Right ventricle myocardium superior (tissue), 1 donor: ENCODE data around the gene ST6GALNAC3. TPM values are rescaled to one million over a fixed set of nuclear protein-coding genes. Genes with fewer than 3 reads are reported as not detected.

Experiments used
- ATAC-seq: fragments of 200-7000 bp; cut with Tn5 transposase; one replicate; pipeline ENCODE4 v1.9.1; 2020; ENCODE audit warnings: mild to moderate bottlenecking; ENCODE audit not compliant: poor library complexity
- DNase-seq: peaks from one replicate; pipeline ENCODE4 v3.0.0-alpha.2; 2020
- intact Hi-C: fragments of 100-400 bp; cut with DNase I; formaldehyde crosslinking; loops from one replicate; pipeline ENCODE4 v1.11.2; 2022
- total RNA-seq: library from RNA; stranded (reverse); fragmentation: NEBNext Ultra II Directional; extraction: Animal tissue kit (Norgen Biotek cat#: 25700); gene quantifications from one replicate; pipeline ENCODE4 v1.2.1, GENCODE V29; 2021
- donor health status: DM: no; HTN: yes; CAD: no; lungs with severe emphysema.

Gene ST6GALNAC3
- total RNA-seq, 1 donor from 2014 or later = 4.5 TPM

DNA sequence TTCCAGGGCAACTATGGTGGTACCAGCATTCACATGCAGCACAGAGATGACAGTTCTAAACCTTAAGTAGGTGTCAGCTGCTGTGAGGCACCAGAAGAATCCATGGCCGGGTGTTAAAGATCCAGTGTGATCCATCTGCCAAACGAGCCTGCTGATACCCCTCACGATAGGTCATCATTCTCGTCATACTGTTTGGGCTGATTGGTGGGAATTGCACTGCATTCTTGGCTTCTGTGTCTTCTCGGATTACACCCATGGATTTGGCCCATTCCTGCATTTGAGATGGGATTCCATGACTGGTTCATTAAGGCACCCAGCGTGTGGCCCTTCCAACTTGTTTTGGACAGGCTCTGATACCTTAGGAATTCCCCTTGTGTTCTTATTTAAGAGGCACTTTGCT lies 55.2 kb downstream of the ST6GALNAC3 start:
- no peak for ATAC-seq
- intact Hi-C loops = no loop called here

DNA sequence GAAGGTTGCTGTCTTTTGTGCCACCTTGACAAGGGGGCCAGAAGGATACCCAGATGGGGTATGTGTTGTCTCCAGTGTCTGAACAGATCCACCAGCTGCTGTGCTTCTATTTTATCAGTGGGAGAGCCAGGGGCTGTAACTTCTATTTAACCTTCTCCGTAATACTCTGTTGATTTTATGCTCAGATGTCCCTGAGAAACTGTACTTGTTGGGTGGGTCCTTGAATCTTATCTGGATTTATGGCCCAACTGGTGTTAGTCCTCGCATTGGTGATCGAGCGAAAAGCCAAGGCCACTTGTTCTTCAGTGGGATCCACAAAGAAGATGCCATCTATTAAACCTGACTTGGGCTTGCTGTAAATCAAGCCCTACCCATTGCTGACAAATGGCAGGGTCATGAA lies 56.4 kb downstream of the ST6GALNAC3 start:
- DNase-seq (no peak), ATAC-seq (no peak)
- intact Hi-C loops = no loop called here

More for the DNA sequence above, 55.2 kb downstream of the ST6GALNAC3 start:
- no peak for DNase-seq

DNA sequence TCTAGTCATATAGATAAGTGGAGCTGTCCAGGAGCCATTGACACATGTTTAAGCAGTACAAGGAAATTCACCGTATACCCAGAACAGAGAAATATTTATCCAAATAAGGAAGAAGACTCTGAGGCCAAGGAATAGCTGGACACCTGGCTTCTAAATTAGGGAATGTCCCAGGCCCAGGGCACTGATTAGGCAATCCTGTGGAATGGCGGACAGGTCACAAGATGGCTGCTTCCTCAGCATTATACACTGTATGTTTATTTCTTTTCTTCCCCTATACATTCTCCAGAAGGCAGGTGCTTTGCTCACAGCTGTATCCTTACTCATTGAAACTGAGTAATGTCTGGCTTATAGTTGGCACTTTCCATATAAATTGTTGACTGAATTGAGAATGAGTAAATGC lies 59.4 kb downstream of the ST6GALNAC3 start:
- intact Hi-C loops = no loop called here
- no peak for ATAC-seq
- DNase-seq = no peak

DNA sequence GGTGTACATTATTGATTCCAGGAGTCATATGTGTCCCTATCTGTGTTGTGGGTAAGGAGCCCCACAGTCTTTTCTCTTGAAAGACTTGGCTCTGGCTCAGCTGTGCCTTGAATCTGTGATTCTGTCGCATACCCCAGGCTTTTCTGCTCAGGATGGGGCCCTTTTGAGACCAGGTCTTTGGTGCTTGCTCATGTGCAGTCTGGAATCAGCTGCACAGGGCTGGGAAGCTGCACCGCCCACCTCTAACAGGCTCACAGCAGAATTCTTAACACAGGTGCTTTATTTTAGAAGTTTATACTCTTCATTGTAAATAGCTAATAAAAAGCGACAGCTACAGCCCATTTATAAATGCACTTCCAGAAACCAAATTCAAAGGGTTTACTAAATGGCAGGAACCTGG lies 61.3 kb downstream of the ST6GALNAC3 start:
- intact Hi-C loops = no loop called here
- ATAC-seq = no peak
- no peak for DNase-seq

DNA sequence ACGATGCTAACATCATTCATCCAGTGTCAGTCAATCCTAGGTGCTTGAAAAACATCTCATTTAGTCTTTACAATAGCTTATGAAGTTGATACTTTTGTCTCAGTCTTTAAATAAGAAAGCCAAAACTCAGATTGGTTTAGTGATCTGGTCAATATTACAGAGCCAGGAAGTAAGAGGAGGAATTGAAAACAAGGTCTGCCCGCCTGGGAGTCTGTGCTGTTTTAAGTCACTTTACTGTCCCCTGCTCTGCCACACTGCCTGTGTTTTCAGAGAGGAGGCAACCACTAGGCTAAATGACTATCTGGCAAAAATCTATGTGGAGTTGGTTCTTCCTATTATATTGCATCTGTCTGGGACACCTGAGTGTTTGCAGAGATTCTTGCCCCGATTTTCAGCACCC lies 62.3 kb downstream of the ST6GALNAC3 start:
- intact Hi-C loops = no loop called here
- ATAC-seq = no peak
- no peak for DNase-seq

DNA sequence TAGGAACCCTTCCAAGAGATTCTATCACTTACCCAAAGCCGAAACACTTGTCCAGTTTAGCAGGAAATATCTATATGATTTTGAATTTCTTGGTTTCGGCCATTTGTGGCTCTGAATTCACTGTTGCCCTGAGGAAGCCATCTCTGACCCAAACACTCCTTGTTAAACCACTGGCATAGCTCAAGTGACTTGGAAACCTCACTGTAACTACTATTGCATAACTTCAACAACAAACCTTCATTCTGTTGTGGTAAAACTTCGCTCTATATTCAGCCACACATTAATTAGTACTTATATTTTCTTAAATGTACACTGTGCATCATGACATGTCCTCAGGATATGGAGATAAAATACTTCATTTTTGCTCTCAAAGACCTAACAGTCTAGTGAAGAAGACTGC lies 63.2 kb downstream of the ST6GALNAC3 start:
- DNase-seq (no peak), ATAC-seq (no peak)
- intact Hi-C loops = no loop called here

DNA sequence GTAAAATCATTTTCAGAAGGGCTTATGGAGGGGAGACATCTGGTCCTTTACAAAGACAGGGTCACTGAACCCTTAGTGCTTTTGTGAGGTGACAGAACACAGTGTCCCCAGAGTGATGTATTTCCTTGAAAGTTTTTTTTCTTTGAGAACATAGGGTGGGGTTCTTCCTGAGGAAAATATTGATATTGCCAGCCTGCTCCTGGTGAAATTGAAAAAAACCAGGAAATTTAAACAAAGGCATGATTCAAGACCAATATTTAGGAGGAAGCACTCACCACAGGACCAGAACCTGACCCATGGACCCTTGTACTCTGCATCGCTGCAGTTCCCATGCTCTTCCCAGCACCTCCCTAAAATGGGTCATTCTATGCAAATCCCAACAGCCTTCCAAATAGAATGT lies 63.7 kb downstream of the ST6GALNAC3 start:
- DNase-seq (no peak), ATAC-seq (peak; percentile 59)
- intact Hi-C loops = no loop called here

DNA sequence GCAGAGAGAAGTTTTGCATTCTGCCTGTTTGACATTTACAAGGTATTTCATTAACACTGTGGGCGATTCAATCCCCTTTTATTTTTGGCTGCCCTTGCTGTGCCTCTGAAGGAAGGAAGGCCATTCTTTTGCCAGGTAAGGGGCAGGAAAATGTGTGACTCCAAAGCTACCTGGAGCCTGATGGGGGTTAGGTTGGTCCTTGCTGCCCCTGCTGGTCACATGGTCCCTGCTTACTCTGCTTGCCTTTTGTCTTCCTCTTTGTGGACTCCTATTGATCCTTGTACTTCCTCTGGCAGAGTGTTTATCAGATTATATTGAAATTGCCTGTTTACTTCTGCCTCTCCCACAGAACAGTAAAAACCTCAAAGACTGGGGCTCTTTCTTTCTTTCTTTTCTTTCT lies 65.7 kb downstream of the ST6GALNAC3 start:
- no peak for DNase-seq
- intact Hi-C loops = no loop called here

DNA sequence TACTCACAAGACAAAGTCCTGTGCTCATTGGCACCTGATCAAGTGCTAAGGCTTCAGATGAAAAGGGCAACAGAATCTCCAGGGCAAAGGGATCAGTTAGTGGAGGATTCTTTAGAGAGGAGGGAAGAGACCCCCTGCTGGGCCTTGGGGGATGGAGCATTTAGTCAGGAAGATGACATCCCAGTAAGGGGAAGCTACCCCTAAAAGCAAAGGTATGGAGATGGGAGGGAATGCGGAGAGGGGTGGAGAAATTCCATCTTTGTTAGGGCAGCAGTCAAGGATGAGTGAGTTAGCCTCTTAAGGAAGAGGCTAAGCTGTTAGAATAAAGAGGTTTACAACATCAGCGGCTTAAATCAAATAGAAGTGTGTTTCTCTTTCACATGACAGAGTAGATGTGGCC lies 67.4 kb downstream of the ST6GALNAC3 start:
- DNase-seq = no peak
- intact Hi-C loops = no loop called here
- ATAC-seq = no peak

More for the DNA sequence above, 65.7 kb downstream of the ST6GALNAC3 start:
- ATAC-seq = no peak

DNA sequence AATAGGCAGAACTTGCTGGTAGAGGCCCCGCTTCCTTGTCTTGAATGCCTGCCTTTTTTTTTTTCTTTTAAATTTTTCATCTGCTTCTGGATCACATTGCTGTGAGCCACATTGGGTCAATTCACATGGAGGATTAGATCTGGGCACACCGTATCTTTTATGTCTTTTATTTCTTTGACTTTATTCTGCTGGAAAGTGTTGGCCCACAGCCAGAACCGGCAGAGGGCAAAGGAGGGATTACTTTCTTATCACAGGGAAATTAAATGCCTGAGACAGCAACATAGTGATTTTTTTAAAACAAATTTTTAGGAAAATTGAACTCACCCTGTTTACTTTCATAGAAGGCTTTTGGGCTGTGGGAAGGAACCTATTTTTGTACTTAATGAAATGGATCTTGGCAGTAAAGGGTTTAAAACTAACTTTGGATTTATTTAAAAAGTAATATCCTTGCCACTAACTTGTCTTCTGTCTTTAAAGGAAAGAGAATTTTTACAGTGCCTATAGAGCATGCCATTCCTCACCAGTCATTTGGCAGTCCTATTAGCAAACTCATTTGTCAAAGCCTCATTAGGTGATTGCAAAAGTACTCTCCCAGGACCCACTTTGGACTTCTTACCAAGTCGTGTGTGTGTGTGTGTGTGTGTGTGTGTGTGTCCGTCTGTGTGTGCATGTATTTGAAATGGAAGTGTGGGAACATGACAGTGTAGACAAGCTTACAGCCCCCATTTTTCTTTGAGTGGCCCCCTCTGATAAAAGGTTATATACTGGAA lies 68.4 kb downstream of the ST6GALNAC3 start:
- ATAC-seq (no peak), DNase-seq (no peak)
- intact Hi-C loops = no loop called here

DNA sequence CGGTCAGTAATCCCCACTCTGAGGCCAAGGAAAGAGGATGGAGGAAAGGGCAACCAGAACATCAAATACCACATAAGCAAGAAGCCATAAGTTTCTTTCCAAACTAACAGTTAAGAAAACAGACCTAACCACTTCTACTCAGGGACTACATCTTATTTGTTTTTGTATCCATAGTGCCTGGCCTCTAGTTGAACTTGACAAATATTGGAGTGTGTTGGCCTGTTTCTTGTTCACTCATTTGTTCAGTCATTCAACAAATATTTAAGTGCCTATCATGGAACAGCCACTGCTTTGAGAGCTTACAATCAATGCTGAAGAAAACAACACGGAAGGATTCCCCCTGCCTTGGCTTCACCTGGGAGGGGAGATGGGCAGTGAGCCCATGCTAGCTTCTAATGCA lies 69.7 kb downstream of the ST6GALNAC3 start:
- no peak for DNase-seq
- no peak for ATAC-seq
- intact Hi-C loops = no loop called here

DNA sequence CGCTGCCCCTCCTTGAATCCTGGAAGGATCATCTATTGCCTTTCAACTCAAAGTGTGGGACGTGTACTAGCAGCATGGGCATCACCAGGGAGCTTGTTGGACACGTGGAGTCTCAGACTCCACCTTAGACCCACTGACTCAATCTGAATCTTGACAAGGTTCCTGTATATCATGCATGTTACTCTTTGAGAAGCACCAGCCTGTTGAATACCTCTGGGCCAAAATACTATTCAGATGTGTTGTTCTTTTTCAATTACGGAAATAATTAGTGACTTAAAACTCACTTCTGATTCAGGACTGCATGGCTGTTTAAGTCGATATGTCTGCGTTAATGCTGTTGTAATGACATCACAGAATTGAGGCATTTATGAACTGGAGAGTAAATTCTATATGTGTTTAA lies 70.8 kb downstream of the ST6GALNAC3 start:
- intact Hi-C loops = no loop called here
- no peak for DNase-seq
- ATAC-seq = no peak

DNA sequence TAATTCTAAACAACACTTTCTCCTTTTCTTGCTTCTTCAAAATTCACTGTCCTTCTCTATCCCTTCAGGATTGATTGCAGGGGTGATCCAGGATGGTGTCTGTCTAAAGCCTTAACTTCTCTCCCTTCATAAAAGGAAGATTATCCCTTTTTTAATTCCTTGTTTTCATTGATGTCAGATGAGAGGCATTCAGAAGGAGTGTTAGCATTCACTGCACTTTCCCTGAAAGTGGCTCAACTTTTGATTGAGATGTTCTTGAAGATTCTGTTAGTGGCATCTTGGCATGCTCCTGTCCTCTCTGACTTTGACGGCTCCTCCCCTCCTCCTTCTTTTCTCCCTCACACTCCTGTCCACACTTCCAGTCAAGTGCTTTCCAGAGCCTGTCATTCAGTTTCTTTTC lies 71.6 kb downstream of the ST6GALNAC3 start:
- intact Hi-C loops = no loop called here
- DNase-seq (no peak), ATAC-seq (no peak)

DNA sequence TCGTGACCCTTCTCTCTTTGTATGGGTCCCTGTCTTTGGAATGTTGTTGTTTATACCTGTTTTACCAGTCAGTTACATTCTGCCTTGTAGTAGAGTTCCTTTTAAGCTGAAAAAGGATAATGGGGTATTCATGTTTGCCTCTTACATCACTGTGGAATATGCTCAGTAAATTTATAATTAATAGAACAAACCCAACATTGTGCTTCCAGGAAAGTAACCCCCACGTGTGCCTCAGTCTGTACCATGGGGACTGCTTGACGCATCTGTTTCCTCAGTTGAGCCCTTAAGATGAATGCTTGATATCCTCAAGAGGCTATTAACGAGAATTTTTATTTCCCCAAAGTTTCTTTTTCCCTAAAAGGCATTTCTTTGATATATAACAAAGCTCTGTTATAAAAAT lies 73.4 kb downstream of the ST6GALNAC3 start:
- ATAC-seq (no peak), DNase-seq (no peak)
- intact Hi-C loops = no loop called here

DNA sequence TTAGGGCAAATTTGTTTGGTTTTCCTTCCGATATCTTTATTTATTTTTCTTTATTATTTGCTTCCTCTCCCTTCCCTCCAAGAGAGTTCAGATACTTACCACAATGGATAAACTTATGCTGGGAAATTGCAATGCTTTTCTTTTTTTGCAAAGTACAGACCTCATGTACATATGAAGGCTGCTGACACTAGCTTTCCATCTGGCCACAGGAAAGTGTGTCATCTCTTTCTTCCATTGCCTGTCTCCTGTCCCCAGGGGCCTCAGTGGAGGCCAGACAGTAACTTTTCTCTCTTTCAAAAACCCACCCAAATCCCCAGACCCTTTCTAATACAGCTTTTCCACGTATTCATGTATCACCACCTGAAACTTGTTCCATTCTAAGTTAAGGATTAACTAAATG lies 73.9 kb downstream of the ST6GALNAC3 start:
- DNase-seq (no peak), ATAC-seq (no peak)
- intact Hi-C loops = no loop called here

DNA sequence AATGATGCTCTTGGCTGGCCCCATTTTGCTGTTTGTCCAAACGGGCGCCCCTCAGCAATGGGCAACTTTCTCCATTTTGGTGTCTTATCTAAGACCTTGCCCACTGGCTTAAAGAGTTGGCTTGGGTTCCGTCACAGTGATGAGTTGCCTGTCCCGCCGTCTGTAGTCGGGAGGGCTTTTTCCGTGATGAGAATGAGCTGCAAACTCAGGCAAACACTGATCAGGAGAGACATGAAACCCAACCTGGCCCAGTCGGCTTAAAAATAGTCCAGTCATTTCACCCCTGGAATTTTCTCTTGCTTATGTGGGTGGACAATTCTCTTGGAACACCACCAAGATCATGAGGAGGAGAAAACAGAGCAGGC lies 79.3 kb downstream of the ST6GALNAC3 start:
- ATAC-seq (no peak), DNase-seq (no peak)
- intact Hi-C loops = no loop called here

DNA sequence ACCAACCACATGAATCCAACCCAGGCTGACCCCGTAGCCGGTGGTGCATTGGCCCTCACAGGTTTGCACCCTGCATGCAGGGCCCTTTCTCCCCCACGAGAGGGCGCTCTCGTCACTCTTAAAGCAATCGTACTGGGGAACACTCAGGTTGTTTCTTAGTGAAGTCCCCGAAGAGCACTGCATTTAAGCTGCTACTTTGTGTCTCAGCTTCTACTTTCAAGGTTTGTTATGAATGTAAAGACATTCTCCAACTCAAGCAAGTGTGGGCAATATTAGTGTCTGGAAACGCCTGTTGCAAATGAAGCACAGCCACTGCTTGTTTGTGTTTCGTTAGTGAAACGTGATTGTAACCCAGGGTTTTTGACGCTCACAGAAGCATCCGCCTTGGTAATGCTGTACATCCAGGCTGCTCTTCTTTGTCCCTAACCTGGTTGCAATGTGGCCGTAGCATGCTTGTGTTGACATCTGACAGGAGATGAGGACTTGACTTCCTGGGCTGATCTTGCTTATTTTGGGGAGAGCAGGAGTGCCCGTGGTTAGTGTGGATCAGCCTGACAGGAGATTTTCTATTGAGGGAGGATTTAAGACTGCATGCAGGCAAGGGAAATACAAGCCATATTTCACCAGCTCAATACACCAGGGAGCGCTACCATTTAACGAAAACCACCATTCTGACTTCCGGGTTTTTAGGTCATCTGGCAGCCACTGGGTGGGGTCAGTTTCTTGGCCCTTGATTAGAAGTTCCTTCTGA lies 79.8 kb downstream of the ST6GALNAC3 start:
- intact Hi-C loops = no loop called here
- ATAC-seq = peak; percentile 98

DNA sequence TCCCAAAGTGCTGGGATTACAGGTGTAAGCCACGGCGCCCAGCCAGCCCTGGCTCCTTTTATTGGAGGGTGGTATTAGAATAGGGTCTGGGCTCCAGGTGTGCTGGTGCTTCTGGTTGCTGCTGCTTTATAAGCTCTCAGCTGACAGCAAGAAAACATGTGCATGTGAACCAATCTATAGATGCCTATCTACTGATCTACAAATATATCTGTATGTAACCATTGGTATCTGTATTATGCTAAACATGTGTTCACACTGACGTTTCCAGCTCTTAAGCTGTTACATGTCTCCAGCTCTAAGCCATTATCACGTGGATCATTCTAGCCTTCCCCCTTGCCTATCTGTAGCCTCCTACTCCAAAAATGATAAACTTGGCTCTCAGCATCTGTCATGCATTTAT lies 82.4 kb downstream of the ST6GALNAC3 start:
- DNase-seq (no peak), ATAC-seq (no peak)
- intact Hi-C loops = no loop called here

More for the DNA sequence above, 79.8 kb downstream of the ST6GALNAC3 start:
- DNase-seq = peak; percentile 81

DNA sequence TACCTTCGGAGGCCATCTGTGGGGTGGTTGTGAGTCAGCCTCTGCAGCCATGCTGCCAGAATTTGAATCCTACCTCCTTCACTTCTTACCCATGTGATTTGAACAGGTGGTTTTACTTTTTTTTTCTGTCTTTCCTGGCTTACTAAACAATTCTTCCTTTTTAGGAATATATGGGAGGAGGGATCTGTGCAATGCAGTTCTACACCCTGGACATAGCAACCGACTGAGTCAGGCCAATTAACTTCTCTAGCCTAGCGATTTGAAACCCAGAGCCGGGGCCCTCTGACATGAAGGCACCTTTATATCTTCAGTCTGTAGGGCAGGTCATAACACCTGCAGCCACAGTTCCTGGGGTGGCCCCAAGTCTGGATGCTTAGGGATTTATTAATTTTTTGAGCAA lies 83.6 kb downstream of the ST6GALNAC3 start:
- DNase-seq = no peak
- intact Hi-C loops = no loop called here
- ATAC-seq = no peak

DNA sequence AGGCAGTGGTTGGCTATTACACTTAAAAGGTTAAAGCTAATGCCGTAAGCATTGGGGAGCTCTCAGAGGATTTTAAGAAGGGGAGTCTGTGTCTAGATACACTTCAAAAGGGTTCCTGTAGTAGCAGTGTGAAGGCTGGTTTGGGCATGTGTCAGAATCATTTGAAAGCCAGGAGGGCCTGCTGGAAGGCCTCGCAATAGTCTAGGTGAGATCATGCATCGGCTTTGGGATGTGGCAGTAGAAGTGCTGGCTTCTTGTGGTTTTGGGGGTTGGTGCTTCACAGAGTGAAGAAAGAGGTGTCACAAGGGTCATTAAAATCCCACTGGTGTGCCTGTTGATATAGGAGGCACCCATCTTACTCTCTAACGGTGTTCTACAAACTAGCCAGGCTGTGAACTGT lies 85.7 kb downstream of the ST6GALNAC3 start:
- no peak for DNase-seq
- no peak for ATAC-seq
- intact Hi-C loops = no loop called here
